Endometrial microvascular endothelial cells (primary cell): ENCODE results near the gene NAA16. TPM values are rescaled to one million over a fixed set of nuclear protein-coding genes. Genes with fewer than 3 reads are reported as not detected.

ENCODE experiments used
- in situ Hi-C: cut with HindIII; loops from 2 replicates; pipeline ENCODE4 v1.10.0; 2017; ENCODE audit warnings: low sequenced_read_pairs, low pct_unique_long_range_greater_than_20kb; ENCODE audit errors: inconsistent ontology term
- total RNA-seq: library from RNA; depleted of rRNA; stranded (reverse); fragments of >200 nt; gene quantifications from one replicate; pipeline ENCODE4 v1.2.3, GENCODE V29; 2015; ENCODE audit errors: inconsistent ontology term

Gene NAA16
- total RNA-seq, 1 donor from 2014 or later = 11.5 TPM

DNA sequence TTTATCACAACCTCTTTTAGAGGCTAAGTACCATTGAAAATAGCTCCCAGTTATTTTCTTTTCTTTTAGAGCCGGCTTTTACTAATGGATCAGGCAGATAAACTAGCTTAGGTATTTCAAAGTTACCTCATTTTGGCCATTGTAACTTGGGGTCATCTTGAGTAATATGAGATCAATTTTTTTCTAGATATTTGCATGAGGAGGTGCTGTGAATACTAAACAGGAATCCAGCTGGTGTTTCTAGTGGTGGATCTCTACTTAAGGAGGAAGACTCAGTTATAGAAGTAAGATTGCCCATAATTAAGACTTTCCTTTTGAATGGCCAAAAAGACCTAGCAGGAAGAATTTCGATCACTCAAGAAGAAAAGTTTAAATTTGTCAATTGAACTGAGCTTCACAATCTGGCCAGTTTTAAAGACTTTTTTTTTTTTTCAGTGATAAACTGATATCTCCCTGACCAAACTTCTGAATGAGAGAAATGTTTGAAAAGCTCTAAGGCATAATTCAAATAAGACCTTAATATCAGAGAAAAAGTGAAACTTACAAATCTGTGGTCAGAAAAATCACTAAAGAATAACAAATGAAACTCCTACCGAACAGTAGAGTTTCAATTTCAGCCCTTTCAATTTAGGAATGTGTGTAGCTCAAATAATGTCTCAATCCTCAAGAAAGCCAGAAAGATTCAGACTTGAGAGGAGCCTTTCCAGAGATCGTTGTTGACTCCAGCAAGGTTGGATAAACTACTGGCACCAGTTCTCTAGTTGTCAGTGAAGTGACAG is 11.6 kb upstream of the NAA16 start:
- in situ Hi-C loops = no loop called here

- in situ Hi-C loops = no loop called here
These were observed 8.3 kb upstream of the NAA16 start for GRCh38 chr13:41302743-41303142.

GRCh38 chr13:41304551-41304950 is 6.5 kb upstream of the NAA16 start:
- in situ Hi-C loops = no loop called here

DNA sequence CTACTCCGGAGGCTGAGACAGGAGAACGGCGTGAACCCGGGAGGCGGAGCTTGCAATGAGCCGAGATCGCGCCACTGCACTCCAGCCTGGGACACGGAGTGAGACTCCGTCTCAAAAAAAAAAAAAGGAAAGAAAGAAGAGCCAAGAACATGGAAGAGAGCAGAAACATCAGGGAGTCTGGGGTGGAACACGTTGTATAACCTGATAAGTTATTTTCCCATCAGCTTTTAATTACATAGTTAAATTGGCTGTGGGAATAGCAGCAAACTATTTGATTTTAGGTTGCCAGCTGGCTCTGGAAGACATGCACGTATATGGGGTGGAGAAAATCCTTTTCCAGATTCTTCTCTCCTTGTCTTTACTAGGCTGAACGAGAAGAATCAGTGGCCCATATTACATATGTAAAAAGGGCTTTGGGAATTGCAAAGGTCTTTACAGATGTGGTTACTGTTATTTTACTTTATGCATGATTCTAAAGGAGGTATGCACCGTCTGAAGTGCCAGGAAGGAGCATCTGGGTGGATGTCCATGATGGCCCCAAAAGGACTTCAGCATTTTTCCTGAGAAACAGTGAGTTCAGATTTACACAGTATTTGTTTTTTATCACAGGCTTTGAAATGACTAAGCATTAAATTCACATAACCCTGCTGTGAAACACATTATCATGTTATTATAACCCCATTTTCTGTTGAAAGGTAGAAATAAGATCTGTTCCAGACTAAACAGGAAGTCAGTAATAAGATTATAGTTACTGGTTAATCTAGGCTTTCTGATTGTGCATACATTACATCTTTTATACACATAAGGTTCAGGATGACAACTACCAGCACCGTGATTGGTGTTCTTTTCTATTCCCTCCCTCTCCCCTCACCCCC is 4.6 kb upstream of the NAA16 start:
- in situ Hi-C loops = no loop called here

DNA sequence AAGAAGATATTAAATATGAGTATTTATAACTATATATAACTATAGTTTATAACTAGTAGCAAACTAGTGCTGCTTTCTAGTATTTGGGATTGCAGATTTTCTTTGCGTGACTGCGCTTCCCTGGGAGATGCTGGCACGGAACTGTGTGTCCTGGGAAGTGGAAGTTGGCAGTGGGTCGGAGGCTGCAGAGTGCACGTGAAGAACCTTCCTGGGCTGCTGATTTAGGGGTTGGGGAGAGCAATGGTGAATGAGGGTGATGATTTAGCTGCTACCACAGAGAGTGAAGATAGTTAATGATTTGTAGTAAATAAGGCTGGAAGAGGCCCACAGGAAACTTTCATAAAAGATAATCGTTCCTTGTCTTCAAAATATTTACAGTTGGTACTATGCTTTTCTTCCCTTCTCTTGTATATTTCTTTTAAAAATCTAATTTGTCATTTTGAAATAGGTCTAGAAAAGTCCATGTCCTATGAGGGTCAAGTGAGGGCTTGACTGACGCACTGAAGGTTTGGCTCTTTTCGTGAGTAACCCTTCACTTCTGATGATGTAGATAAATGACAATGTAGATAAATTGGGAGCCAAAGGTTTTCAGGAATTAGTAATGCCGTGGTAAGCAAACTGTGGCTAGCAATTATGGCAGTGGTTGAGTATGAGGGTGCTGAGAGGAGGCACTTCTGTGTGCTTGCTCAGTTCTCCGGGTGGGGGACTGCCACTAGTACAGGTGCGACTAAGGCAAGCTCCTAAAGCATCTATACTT is 3.0 kb upstream of the NAA16 start:
- in situ Hi-C loops = no loop called here

- in situ Hi-C loops = no loop called here
These were observed 524 bp downstream of the NAA16 start for GRCh38 chr13:41311406-41312175.

DNA sequence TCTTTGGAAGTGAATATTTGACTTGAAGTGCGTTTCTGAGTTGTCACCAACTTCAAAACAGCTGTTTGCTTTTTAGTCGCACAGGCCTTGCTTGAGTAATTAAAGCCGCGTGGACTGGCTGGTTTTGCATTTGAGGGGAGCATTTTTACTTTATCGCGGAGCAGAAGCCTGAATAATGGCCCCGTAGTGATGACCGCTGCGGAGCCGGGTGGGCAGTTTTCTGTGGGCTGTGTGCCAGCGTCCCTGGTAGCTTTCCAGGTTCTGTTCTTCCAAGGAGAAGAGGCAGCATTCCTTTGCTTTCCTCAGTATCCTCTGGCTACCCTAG is 1.1 kb downstream of the NAA16 start:
- in situ Hi-C loops = no loop called here

- in situ Hi-C loops = no loop called here
These were observed 2.0 kb downstream of the NAA16 start for GRCh38 chr13:41313117-41313516.

DNA sequence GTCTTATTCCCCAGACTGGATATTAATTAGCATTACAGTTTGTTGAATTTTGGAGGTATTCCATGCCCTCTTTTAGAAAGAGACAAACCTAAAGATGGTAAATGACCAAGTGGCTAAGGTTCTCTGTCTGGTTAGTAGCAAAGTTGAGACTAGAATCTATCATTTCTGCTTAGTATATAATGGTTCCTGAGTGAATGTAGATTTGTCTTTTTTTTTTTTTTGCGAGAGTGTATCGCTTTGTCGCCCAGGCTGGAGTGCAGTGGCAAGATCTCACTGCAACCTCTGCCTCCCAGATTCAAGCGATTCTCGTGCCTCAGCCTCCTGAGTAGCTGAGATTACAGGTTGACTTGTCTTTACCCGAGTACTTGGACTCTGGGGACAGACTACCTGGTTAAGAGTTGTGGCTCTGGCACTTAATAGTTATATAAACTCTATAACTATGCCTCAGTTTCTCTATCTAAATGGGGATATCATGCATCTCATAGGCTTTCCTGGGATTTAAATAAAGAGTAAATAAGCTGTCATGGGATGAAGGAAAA is 2.7 kb downstream of the NAA16 start:
- in situ Hi-C loops = no loop called here

- in situ Hi-C loops = no loop called here
These were observed 4.5 kb downstream of the NAA16 start for GRCh38 chr13:41315443-41316047.

DNA sequence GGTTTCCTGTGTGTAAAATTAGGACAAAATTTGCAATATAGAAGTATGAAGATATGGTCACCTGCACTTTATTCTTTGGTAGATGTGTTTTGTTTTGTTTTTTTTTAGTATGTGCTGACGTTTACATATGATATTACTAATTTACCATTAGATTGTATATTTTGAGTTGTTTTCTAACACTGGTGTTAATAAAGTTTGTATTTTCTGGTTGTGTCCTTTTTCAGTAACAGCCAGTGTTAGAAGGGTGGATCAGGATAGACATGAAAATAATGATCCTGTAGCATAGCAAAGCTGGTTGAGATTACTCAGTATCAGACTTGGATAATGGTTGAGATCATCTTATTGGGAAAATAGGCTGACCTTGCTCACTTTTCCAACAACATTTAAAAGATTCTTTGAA is 6.2 kb downstream of the NAA16 start:
- in situ Hi-C loops = no loop called here

GRCh38 chr13:41325752-41326151 is 14.7 kb downstream of the NAA16 start:
- in situ Hi-C loops = no loop called here

GRCh38 chr13:41326661-41327060 is 15.6 kb downstream of the NAA16 start:
- in situ Hi-C loops = no loop called here

DNA sequence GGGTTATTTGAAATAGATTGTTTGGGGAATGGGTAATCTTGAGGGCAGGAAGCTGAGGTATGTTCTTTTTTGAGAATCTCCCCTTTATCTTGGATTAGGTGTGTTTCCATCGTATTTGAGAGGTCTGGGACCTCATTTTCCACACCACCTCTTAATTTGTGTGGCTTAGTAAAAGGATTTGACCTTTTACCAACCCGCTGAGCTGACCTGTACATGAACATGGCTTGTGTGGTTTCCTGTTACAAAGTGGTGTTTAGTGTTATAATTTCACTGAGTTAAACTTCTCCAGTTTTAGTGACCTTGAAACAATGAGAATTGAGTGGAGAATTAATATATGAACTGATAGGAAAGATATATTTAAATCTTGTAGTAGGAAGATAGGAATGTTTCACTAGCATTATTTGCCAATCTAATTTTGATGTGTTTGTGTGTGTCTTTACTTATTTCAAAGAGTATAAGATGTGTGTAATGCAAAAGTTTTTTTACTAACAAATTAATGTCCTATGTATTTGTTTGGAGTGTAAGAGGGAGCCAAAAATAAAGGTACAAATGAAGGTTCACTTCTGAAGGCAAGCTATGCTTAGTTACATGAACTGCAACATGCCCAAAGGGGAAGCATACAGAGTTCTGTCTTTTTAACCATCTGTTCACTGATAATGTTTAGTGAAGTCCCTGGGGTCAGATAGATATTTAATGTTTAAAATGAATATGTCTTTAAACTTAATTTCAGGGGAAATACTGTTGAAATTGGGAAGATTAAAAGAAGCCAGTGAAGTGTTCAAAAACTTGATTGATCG is 17.1 kb downstream of the NAA16 start:
- in situ Hi-C loops = no loop called here

DNA sequence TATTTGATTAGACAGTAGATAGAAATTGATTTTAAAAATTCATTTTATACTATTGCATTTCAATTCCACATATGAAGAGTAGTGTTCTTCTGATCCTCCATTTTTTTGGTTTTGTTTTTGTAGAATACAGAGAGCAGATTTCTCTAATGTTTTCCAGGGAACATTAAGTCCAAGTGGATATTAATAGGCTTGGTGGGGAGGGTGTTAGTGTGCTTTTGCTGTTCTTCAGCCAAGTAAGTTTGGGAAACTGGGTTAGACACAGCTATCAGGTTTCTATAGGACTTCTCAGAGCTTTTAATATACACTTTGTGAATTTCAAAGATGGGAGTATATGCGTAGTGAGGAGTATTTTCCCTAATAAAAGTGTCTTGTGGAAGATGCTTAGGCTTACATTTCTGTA is 21.8 kb downstream of the NAA16 start:
- in situ Hi-C loops = no loop called here

GRCh38 chr13:41334810-41335209 is 23.7 kb downstream of the NAA16 start:
- in situ Hi-C loops = no loop called here

- in situ Hi-C loops = no loop called here
These were observed 33.3 kb downstream of the NAA16 start for GRCh38 chr13:41344358-41344757.
